GM18505 (cell line): ENCODE measurements around the gene TEX22.

ENCODE experiments used
- ATAC-seq: cut with Tn5 transposase; IDR thresholded peaks from one replicate; pipeline ENCODE4 v1.9.1; 2021; ENCODE audit not compliant: unreplicated experiment
- POLR2A ChIP-seq: IDR thresholded peaks from 4 replicates; pipeline ENCODE4 v1.6.1; 2011; ENCODE audit warnings: borderline replicate concordance; ENCODE audit not compliant: insufficient read depth, insufficient read length; ENCODE audit errors: extremely low read depth

The TEX22 gene

GRCh38 chr14:105383083-105383730 is 15.1 kb upstream of the TEX22 start:
- TF ChIP-seq POLR2A: no peak
- ATAC-seq: no peak

GRCh38 chr14:105384041-105384557 is 14.2 kb upstream of the TEX22 start:
- TF ChIP-seq POLR2A: no peak
- no peak for ATAC-seq

GRCh38 chr14:105384605-105385321 is 13.6 kb upstream of the TEX22 start:
- TF ChIP-seq POLR2A: no peak
- no peak for ATAC-seq

GRCh38 chr14:105385322-105385637 is 13.1 kb upstream of the TEX22 start:
- ATAC-seq: no peak
- no peak for TF ChIP-seq POLR2A

GRCh38 chr14:105385698-105386365 is 12.5 kb upstream of the TEX22 start:
- TF ChIP-seq POLR2A: no peak
- ATAC-seq: no peak

GRCh38 chr14:105386581-105387529 is 11.5 kb upstream of the TEX22 start:
- ATAC-seq: no peak

GRCh38 chr14:105387530-105387922 is 10.8 kb upstream of the TEX22 start:
- TF ChIP-seq POLR2A: no peak
- no peak for ATAC-seq

More at GRCh38 chr14:105386581-105387529, 11.5 kb upstream of the TEX22 start:
- TF ChIP-seq POLR2A: no peak

GRCh38 chr14:105388110-105388951 is 10.0 kb upstream of the TEX22 start:
- TF ChIP-seq POLR2A: no peak
- no peak for ATAC-seq

GRCh38 chr14:105388976-105389375 is 9.4 kb upstream of the TEX22 start:
- no peak for ATAC-seq
- TF ChIP-seq POLR2A: no peak

- TF ChIP-seq POLR2A: no peak
- no peak for ATAC-seq
Measured at GRCh38 chr14:105389534-105389933, 8.8 kb upstream of the TEX22 start.

- TF ChIP-seq POLR2A: no peak
- ATAC-seq: no peak
Measured at GRCh38 chr14:105389976-105390848, 8.1 kb upstream of the TEX22 start.
